SK-N-DZ (cell line): ENCODE data around the gene CLIC5.

Experiments used
- DNase-seq: peaks from one replicate; pipeline ENCODE4 v3.0.0-alpha.2; 2015; ENCODE audit warnings: low spot score

The CLIC5 gene

DNA sequence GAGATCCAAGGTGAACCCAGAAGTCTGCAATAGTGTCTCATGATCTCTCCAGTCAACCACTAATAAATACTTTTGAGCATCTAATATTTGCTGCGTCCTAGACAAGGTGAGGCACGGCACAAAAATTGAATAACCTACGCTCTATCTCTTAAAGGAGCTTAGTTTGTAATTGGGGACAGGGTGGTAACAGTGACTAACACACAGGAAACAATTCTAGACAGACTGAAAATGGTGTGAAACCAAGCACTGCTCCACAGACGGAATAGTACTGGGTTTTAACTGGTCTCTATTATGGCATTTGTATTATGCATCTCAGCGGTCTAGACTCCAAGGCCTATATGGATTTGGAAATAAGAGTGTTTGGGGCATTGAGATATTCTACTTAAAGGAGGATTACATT lies 120.1 kb downstream of the CLIC5 start:
- DNase-seq, result no peak

DNA sequence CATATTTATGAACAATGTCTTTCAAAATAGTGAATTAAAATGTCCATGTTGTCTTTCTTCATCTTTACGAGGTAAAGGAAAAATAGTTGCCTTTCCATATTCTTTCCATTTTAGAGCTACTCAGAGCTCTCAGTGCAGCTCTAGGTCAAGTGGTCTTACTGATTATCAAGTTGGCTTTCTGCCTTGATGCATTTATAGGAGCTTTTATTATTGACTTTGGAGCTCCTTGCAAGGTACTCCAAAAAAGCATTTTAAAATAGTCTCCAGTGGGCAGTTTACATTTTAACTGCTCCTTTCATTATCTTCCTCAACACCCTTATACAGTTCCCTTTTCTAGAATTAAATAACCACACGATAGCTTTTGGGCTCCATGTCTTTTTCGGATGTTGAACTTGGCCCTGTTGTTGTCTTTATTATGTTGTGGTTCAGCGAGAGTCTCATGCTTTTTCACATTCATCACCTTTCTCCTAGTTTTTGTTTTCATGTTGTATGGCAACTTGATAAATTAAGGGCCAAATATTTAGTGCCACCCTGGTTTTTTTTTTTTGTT lies 122.9 kb downstream of the CLIC5 start:
- no peak for DNase-seq

DNA sequence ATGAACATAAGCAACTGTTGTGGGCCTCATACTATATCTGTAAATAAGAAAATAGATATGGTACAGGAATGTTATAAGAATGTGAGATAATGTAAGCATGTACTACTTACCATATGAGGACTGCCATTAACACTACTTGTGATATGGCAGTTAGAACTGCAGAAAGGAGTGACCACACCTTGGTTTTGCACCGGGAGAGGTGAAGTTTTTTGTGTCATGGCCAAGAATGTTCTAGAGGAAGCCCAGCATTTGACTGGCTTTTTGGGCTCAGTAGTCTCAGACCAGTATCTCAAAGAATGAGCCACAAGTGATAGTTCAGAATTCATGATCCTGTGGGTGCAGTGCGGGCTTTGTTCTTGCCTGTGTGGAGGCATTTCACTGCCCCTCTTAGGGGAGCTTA lies 123.5 kb downstream of the CLIC5 start:
- no peak for DNase-seq

DNA sequence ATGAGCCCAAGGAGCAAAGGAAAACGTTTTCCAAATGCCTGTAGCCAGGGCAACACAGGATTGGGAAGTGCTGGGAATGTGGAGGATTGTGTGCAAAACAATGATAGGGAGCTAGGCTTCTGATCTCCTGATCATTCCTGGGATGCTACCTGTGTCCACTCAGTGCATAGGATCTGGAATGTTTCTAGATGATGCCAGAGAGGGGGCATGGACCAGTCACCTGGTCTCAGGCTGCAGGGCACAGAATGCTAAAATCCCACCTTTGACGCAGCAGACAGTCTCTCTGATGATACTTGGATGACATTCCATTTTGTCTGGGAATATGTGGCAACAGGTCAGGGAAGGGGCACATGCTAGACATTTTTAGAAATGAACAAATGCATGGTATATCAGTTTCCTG lies 128.9 kb downstream of the CLIC5 start:
- no peak for DNase-seq

DNA sequence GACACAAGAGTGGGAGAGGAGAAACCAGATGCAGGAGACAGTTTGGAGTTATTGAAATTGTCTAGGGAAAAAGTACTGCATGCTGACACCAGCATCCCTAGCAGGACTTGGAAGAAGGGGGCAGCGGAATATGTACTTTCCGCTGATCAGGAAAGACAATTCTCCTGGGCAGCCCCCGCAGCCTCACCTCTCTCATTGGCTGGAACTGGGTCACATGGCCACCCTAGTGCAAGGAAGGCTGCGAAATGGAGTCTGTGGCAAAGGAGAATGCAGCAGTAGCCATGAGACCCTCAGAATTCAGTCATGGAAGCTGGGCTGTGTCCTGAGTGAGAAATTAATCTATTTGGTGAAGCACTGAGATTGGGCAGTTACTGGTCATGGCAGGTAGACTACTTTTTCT lies 131.3 kb downstream of the CLIC5 start:
- DNase-seq, result no peak

DNA sequence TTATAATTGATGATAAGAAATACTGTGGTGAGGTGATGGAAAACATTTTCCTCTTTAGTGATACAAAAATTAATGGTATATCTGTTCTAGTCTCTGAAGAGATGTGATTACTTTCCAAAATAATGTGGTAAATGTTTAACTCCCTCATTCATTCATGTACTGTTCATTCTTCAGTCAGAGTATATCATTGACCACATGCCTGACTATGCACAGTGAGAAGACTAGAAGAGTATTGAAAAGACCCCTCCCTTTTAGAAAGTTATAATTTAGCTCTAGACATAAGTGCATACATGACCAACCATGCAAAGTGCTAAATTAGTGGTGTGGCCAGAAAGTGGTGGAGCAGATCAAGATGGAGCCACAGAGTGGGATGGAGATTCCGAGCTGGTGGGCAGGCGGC lies 133.0 kb downstream of the CLIC5 start:
- no peak for DNase-seq

DNA sequence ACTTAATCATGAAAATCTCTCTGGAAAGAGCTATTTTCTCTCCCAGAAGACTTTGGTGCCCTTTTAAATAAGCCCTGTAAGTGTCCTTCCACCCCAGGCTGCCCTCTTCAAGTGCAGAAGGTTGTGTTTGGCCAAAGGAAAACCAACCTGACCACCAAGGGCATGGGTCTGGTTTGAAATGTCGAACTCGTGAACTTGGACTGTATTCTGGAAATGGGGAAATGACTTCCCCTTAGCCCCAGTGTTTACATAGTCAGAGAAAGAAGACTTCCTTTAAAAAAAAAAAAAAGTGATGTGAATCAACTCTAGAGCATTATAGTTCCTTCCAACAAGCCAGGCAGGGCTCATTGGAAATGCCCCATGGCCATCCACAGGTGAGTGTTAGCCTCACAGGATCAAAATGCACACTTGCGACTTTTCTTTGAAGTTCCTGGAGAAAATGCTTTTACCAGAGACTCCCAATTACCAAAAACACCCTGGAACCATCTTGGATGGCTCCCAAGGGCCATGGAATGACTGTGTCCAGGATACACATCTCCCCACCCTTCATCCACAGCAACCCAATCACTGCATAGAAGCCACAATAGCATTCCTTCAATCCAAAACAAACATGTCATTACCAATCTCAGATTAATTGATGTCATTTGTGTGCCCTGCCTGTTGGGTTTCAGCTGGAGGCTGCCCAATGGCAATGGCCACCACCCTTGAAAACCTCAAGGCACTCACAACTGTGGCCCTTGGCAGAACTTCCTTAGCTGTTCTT lies 133.8 kb downstream of the CLIC5 start:
- DNase-seq, result no peak

DNA sequence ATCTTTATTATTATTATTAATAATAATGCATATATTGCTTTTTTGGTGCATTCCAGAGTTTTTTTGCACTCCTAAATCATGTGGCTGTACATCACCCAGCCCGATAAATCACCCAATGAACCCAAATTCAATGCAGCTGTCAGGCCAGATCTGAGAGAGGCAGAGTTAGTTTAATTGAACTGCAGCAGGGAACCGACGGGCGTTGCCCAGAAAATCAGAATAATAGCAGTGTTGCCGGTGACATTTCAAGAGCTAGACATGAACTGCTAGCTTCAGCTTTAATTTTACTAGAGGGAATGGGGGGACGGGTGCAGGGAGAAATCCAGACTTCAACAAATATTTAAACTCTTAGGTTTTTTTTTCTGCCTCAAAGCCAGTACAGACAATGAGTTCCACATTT lies 135.0 kb downstream of the CLIC5 start:
- DNase-seq, result no peak

DNA sequence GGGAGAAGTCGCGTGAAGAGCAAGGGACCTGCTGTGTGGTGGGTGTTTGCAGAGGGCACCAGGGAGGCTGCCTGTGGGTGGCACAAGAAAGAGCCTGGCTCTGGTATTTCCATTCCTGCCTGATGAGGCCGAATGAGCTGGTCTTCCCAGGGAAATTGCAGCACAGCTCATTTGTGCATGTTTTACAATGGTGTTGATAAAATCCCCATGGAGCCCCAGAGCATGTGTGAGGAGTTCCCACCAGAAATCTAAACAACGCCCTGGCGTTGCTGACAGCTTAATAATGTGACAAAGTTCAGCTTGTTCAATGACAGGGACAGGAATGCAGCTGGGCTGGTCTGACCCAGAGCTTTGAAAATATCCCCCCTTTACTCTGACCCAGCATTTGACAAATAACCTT lies 135.5 kb downstream of the CLIC5 start:
- no peak for DNase-seq

DNA sequence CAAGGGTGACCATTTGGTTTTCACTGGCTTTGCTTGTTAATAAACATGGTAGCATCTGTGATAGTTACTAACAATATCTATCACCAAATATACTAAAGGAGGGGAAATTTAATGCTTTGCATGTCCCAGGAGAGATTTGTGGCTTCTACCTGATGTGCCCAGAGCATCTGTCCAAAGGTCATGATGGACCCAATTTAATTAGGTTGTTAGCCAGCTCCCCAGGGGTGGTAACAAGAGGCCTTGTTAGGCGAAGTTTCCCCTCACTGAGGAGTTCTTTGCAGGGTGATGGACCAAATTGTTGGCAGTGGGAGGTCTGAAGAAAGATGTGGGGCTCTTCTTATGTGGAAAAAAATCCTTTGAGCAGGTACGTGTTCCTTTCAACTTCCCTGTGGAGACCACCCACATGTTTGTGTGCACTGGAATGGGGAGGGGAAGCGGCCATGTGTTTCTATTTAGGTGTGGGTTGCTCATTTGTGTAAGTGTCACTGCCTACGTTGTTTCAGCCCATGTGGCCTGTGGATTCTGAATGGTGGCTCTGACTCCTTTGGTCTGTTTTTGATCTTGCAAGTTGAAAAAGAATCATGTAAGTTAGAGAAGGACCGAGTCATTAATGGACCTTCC lies 137.6 kb downstream of the CLIC5 start:
- DNase-seq, result no peak

DNA sequence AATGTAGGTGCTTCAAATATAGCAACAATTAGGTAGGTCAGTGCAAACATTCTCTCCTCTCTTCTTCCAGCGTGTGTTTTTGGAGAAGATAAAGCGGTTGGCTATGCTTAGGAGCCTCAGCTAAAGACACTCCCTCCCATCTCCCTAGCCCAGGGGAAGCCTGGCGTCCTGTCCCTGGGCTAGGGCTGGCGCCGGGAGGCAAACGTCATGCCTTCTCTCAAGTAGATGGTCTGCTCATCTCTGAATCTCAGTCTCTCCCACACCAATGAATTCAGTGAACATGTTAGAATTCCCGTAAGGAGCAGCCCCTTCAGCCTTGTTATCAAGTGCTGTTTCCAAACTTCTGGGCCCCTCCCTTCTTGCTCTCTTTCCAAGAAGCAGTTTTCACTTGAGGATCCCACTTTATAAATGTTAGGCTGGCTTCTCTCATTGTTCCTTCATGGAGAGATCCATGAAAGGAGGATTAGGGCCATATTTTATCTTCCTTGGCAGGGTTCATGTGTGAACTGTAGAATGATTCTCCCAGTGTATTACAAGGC lies 142.8 kb downstream of the CLIC5 start:
- no peak for DNase-seq

DNA sequence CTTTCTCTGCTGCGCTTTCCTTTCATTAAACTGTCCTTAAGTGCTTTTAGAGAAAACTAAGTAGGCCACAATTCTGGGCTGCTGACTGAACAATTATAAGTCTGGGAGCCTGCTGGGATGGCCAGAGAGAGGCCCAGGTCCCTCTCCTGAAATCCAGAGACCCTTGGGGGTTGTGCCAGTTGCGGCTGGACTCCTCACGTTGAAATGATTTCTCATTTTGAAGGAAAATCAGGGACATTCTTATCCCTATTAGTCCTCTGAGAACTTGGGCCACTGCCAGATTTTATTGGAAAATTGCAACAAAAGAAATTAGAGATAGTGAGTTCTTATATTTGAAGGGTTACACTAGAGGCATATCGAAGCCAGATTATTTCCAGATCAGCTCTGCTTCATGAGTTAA lies 145.1 kb downstream of the CLIC5 start:
- no peak for DNase-seq

DNA sequence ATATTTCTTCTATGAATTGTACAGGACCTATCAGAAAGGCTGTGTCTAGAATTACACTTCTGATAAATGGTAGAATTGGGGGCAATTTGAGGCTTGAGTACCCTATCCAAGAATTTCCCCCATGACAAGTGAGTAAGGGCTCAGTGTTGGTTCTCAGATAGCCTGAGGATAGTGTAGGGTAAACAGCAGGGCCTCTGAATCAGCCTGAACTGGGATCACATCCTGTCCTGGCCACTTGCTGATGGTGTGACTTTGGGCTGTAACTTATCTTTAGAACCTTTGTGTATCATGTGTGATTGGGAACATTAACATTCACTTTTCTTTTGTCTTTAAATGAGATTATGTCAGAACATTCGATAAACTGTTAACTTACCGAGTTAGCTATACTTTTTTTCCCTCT lies 151.0 kb downstream of the CLIC5 start:
- no peak for DNase-seq

DNA sequence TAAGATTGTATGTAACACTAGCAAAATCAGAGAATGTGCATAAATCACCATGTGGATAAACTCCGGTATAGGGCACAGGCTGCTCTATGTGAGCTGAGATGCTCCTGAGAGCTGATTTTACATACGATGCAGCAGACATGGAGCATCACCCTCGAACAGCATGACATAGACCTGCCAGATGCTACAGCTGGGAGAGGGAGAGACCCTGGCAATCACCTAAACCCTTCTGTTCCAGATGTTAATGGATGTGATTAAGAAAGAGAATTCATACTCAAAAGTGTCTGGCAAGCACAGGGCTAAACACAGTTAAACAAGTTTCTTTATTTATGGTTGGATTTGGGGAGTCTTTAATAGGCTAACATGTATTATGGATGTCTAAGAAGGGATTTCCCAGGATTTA lies 157.0 kb downstream of the CLIC5 start:
- no peak for DNase-seq

DNA sequence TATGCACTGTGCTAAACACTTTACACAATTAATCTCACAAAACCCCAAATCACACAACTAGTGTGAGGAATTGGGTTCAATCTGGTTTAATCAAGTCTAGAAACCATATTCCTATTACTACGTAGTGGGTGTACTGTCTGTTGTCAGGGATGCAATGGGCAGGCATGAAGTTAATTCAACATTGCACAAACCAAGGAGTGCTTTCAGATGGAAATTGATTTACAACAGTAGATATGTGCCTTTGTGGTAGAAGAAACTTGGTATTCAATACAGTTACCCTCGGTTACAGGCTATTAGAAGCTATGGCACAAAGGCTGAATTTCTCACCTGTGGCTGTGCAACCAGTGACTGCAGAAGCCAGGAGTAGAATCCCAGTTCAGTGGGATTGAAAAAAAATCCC lies 157.8 kb downstream of the CLIC5 start:
- no peak for DNase-seq

DNA sequence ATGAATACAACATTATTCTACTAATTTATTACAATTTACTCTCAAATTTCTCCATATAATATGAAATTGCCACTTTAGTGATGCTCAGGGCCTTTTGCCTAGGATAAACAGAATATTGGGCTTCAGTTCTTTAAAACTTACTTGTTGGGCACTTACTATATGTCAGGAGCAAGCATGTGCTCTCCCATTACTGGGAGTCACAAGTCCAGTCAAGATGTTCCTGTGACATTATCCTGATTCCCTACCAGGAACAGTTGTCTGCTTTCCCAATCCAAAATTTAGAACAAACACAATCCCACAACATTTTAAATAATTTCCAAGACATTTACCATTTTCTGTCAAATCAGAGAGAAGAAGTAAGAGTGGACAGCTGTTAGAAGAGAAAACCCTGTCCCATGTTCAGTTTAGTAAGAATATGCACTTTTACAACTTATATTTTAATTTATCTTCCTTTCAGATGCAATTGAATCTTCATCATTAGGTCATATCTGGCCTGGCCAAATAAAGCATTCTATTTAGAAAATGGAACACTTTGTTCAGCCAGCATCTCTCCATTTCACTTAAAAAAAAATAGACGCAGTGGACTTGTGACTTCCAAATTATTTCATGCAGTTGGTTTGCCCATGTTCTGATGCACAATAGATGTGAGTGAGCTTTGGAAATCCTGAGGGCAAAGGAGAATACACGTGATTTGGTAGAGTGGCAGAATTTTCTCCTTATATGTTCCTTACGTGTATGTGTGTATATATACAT lies 159.8 kb downstream of the CLIC5 start:
- no peak for DNase-seq

DNA sequence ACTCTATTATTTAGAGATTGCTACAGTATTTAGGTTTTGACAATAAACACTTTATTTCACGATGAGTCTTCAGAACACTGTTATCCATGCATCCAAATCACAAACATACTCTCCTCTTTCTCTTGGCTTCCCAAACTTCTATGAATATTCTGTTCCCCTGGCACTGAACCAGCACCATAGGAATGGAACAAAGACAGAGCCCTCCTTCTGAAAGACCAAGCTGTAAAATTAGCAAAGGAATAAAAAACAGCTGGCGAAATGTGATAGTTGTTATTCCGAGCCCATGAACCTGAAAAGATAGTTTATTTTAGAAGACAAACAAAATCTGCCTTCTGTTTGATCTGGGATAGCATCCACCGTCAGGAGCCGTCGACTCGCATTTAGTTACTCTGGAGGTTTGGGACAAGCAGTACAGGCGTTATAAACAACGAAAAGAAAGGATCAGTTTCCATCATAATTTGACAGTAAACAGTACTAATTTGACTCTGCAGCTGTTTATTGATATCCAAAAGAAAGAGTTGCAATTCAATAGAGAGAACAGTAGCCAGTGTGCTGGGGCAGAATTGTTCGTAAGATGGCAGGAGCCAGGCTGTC lies 161.4 kb downstream of the CLIC5 start:
- DNase-seq, result no peak

DNA sequence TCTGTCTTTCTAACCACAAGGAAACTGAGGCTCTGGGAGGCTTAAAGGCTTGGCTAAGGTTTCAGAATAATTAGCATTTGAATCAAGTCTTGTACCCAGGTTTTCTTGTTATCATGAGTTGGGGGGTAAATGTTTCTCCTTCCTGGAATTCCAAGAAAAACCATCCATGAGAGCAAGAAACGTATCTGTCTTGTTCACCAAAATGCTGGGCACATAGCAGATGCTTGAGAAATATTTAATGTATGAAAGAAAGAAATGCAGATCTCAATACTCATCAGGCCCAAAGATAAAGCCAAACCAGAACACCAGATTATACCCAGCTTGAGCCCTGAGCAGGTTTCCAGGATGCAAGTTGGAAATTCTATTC lies 164.6 kb downstream of the CLIC5 start:
- no peak for DNase-seq

DNA sequence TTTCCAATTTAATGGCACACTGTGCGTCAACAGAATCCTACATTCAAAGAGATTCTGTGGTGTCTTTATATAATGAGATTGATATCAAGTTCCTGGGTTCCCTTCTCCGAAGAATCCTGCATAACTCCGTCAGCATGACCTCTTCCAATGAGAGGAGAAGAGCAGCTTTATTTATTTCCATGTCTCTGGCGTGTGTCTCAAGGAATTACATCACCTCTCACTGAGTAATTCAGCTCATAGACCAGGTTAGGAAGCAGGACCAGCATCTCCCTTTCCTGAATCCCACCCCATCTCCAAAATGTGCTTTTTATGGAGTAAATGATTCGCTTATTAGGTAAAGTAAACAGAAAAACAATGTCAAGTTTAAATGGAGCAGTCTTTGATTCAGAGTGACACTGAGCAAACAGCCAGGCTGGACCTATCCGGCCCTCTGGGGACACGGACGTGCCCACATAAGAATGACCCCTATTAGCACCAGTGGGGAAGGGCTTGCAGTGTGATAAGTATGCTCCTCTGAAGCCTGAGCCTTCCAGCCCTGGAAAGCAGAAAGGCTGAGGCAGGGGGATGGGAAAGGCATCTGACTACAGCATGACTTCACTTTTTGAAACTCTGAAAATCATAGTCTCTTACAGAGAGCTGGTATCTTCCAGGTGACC lies 165.2 kb downstream of the CLIC5 start:
- no peak for DNase-seq

DNA sequence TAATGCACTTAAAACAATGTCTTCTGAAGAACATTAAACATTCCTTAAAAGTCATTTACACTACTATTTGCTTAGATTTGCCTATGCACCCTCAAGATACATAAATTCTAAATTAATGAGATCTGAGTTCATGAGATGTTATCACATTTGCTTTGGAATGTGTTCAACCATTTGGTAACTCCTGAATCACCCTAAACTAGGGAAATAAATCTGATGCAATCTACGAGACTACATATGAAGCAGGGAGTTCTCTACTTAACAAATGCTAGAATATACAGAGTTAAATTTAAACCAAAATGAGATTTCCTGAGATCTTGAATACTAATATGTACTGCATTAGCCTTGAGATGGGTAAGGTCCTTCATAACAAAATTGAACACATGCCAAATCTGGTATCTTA lies 170.1 kb downstream of the CLIC5 start:
- no peak for DNase-seq

DNA sequence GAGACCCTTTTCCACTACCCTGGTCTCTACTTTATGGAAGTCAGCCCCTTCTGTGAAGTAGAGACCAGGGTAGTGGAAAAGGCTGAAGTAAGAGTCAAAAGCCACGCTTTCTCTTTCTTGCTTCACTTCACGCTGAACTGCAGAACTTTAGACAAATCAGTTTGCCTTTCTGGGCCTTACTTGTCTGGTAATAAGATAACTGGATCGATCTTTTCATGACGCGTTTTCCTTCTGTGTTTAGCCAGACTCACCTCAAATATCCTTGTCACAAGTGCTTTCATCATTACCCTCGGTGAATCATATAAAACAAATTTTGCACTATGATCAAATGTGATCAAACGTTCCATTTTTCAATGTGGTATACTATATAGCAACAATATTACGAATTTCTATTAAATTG lies 170.7 kb downstream of the CLIC5 start:
- no peak for DNase-seq
